Measurements from ENCODE around the gene MAMDC2.
A peak's percentile ranks its signal among the peaks of the same experiment; 100 is the strongest.
"Not testable (repeated sequence)": the region's sequence is repeated elsewhere in the genome, so short reads cannot be mapped to it uniquely, and the experiment has no call there.

The MAMDC2 gene

DNA sequence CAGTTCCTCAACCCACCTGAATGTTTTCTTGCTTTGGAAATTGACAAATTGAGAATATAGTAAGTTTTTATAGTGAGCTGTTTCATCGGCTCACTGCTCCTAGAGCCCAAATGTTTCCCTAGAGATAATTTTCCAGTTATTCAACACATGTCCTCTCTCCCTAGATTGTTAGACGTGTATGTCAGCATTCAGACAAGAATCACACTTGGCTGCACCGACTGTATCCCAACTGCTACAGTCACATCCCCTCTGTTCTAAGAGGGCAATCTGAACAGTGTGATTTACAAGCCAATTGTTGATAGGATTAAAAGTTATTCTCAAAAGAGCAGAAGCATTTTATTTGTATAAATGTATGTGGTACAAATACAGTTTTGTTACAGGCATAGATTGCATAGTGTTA is 93.9 kb downstream of the MAMDC2 start:
- DNase-seq: no peak

DNA sequence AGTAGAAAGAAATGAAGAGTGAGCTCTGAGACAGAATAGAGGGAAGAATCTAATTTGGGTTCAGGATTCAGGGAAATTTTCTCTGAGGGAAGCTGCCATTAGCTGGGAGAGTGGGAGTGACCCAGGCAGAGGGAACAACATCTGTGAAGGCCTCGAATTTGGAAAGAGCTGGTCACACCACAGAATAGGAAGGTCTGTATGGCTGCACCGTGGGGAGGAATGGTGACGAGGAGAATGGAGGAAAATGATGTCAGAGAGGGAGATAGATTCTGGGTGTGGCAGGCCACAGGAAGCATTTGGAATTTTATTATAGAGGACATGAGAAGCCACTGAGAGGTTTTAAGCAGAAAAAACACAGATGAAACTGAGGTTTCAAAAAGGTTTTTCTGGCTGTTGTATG is 98.5 kb downstream of the MAMDC2 start:
- no peak for DNase-seq

DNA sequence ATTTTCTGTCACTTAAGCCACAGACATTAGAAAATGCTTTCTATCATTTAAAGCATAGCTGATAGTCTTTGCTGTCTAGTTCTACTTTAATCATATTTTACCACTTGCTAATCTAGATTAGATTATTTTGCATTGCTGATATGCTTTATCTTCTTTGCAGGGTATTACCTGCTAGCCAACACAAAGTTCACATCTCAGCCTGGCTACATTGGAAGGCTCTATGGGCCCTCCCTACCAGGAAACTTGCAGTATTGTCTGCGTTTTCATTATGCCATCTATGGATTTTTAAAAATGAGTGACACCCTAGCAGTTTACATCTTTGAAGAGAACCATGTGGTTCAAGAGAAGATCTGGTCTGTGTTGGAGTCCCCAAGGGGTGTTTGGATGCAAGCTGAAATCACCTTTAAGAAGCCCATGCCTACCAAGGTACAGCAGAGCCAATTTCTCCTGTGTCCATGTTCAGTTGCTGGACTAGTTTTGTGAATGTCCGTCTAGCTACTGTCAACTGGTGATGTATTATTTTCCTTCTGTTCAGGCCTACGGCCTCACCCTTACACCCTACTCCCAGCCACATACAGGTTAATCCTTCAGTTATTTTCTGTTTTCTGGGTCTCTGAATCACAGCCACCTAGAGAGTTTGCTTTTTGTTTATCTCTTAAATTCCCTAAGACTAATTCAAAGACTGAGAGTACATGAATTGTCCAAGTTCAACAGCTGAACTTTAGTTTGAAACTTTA is 99.9 kb downstream of the MAMDC2 start:
- DNase-seq: no peak

DNA sequence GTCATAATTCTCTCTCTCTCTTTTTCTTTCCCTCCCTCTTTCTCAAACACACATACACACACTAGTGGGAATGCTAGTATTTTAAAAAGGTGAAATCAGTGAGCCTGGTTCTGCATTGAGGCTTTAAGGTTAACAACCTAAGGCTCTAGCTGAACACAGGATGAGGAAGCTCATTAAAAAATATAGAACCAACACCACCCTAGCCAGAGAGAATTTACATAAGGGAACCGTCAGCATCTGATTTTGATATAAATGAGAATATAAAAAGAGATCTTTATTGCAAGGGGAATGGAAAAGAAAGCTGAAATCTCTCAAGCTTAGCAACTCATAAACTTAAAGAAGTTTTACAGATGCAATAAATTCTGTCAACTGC is 100.5 kb downstream of the MAMDC2 start:
- DNase-seq: no peak

DNA sequence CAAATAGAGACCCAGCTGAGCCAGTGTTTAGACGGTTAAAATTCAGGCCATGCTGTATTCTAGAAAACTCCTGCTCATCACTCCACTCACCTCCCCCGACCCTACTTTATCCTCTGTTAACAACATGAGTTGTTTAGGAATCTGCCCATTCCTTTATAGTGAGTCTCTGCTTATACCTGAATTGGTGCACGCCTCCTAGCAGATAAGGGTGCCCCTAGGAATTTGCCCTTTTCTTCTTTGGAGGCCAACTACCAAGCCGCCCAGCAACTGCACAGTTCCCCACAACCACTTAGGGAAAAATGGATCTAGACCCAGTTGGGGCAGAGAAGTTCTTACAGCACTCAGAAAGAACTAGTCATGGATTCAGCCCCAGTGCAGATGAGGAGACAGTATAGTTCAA is 102.3 kb downstream of the MAMDC2 start:
- no peak for DNase-seq

DNA sequence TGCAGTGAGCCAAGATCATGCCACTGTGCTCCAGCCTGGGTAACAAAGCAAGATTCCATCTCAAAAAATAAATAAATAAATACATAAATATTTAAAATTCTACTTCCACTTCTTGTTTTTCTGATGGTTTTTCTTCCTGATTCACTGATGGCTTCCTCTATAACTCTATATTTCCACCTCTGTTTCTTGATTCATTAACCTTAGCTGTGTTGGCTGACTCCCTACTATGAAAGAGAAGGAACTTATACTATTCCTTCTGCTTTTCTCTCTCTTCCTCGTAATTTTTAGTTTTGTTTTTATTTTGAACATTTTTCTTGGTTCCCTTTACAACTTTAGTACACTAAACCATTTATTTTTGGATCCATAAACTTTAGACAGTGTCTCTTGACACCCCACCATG is 103.5 kb downstream of the MAMDC2 start:
- no peak for DNase-seq

DNA sequence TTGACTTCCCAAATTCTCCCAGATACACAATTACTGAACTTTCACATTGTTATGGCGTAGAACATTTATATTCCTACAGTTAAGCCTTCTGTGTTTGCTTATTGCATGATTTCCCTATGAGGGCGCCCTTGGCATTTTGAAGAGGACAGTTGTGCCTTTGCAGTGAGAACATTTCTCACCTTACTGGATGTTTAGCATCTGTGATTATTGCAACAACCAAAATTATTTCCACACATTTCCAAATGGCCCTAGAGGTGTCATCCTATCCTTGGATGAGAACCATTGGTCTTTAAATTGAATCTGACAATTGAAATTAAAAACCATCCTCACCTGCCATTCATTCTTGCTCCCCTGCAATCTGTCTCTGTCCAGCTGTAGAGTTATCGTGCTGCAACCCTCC is 104.0 kb downstream of the MAMDC2 start:
- DNase-seq: peak; percentile 8

DNA sequence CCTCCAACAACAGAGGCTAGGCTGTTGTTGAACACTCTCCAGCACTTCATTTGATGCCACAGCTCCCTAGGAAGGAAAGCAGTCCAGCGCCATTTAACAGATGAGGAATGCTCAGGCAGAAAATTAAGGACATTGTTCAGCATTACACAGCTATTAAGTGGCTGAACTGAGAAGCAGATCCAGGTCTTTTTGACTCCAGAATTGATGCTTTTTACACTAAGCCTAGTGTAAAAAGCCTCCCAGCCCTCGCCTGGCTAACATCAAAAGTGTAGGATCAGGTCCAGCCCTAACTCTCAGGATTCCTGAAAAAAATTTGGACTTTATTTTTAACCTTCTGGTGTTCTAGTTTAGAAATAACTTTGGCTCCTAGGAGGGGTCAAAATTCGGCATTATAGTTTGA is 108.7 kb downstream of the MAMDC2 start:
- no peak for DNase-seq

DNA sequence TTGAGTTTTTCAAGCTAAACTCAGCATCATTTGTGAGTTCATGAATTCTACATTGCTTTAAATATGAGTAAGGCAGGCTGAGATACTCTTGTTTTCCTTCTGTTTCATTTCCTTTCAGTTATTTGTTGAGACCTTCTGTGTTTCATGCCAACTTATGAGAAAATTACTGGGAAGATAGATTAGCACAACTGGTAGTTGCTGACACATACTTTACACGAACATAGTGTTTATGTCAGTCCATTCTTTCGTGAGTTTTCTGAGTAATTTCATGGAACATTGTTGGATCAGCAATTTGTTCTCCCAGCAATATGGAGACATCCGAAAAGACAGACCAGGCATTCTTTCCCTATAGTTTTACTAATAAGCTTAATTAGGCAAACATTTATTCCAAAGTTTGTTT is 113.1 kb downstream of the MAMDC2 start:
- DNase-seq: no peak

DNA sequence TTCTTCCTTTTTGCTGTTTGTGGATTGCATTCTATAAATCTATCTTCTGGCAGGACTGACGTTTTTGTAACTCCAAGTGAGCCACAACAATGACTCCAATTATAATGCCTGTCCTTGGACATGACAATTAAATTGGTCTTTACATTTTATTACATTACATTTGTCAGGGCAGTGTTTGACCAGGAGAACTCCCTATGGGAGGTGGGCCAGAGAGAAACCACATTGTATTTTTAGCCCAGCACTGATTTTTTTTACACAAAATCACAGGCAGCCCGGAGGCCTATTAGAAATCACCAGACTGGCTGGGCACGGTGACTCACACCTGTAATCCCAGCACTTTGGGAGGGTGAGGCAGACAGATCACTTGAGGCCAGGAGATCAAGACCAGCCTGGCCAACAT is 116.0 kb downstream of the MAMDC2 start:
- peak; percentile 5 for DNase-seq

DNA sequence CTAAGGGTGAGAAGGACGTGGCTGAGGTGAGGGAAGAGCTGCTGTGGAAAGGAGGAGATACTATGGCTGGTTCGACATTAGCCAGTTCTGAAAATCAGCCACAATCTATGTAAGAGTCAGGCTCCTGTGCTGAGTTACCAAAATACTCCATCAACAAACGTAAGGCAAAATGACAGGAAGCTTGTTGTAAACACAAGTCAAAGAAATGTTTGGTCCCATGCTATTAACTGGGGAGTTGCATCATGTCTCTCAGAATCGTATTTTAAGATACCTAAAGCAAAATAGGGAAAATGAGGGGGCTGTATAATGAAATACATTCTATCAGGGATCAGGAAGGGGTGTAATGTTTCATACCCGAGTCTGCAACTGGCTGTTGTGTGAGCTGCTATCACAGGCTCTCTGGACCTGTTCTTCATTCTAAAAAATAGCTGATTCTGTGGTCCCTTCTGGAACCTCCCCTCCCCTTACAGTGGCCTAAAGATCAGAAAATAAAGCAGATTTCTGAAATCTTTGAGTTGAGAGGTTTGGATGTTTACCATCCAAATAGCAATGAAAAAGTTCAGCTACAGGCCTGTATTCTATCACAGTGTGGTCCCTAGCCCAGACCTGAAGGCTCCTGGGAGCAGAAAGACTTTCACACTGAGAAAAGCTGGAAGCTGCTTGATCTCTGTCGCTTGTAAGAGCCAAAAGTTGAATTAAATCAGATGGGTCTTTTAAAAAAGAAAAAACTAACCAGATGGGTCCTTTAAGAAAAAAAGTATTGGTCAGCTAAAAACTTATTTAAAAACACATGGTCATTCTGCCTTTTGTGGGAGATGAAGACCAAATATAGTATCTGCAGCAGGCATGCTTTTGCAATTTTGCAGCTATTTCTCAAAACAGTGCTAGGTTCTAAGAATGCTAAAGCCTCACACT is 117.3 kb downstream of the MAMDC2 start:
- no peak for DNase-seq

DNA sequence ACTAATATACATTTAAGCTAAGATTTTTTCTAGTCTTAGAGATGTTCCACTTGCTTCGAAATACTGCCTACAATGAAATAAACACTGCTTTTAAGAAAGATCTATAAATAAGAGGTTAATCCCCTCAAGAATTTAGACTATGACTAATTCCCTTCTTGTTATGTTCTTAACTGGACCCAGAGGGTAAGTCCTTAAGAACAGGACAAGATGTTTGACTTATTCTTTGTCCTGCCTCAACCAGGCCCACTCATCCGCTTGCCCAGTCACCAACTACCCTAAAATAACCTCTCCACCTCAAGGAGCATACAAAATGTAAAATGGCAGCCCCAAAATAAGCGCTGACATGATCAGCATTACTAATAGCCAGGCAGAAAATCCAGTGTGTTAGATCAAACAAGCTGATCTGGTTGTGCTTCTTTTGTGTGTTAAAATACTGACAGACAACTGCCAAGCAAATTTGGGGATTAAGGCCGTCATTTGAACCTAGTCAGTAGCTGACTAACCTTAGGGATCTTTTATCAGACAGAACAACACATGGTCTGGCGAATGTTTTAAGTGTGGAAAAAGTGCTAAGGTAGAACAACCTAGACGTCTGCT is 121.5 kb downstream of the MAMDC2 start:
- DNase-seq: no peak

DNA sequence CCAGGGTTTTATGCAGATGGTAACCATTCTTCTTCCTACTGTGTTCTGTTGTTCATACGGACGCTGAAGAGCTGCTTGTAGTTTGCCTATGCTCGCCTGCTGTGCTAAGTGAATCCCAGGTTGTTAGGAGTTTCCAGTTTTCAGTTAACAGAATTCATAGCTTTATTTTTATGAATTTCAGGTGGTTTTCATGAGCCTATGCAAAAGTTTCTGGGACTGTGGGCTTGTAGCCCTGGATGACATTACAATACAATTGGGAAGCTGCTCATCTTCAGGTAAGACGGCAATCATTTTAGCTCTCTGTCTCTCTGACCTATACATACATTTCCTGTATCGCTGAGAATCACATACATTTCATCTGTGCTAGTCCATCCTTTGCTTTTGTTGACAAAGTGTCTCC is 124.9 kb downstream of the MAMDC2 start:
- DNase-seq: peak; percentile 46

DNA sequence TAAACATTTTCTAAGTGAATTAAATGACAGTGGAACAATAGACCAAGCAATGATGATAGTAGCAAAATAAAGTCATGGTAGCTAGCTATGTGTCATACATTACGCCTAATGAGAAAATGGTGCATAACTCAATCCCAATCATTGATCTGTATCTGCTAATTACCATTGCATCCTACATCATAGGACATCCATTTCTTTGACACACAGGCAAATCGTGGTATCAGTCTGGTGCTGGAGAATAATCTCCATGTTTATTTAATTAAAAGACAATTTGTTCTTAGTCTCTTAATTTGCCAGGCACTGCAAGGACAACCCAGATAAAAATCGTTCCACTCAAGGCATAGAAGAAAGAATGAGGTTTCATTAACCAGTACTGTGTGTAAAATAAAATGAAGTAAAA is 125.6 kb downstream of the MAMDC2 start:
- no peak for DNase-seq

DNA sequence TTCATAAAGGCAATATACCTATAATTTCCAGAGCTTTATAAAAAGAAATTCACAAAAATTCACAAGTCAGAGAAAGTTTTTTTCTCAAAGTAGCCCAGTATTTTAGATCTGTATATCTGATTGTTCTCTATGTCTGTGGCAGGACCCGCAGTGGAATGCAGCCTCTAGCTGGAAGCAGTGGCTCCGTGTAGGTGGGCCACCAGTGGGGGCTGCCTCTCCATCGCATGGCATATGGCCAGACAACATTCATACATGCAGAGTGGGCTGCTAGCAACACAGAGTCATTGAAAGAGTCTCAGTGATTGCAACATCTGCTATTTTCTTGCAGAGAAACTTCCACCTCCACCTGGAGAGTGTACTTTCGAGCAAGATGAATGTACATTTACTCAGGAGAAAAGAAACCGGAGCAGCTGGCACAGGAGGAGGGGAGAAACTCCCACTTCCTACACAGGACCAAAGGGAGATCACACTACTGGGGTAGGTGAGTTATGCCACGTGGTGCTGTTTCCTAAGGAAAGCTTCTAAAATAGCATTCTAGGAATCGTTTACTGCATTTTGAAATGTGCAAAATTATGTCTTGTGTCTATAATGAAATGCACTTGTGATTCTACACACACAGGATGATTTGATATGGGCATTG is 126.6 kb downstream of the MAMDC2 start:
- DNase-seq: peak; percentile 9

DNA sequence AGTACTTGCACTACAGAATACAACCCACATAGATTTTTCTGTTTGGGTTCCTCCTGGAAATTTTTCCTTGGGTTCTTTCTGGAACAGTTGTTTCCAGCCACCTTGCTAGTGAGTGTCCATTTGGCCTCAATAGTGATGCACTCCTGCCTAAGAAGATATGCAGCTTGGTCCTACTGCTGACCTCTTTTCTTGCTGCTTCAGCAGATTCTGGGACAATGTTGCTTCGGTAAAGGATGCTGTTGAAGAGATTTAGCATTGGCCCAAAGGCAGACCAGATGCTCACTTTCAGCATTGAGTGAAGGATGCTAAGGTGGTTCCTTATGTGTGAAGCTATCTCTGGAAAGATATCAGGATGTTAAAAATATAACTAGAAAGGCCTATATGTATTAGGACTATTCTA is 128.9 kb downstream of the MAMDC2 start:
- DNase-seq: no peak

DNA sequence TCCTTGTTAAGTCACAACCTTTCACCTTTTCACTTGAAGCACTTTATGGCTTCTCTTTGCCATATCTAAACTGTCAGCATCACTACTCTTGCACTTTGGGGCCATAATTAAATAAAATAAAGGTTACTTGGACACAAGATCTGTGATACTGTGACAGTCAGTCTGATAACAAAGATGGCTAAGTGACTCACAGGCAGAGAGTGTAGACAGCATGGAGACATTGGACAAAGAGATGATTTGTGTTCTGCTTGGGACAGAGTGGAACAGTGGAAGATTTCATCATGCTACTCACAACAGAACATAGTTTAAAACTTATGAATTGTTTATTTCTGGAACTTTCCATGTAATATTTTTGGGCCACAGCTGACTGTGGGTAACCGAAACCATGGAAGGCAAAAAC is 133.5 kb downstream of the MAMDC2 start:
- DNase-seq: no peak

DNA sequence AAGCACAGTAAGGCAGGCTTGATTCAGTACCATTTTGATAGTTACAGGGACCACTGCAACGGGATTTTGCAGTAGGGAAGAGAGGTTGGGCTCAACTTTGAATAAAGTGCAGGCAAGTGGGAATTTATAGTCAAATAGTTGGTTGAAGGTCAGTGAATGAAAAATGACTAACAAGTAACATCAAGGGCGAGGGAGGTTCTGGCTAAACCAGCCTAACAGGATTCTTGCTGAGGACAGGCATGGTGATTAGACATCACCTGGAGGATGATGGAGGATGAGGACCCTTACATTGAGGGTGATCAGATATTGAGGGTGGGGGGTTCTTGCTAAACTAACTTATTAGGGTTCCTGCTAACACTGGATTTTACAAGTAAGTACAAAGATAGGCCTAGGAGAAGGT is 149.1 kb downstream of the MAMDC2 start:
- DNase-seq: no peak

DNA sequence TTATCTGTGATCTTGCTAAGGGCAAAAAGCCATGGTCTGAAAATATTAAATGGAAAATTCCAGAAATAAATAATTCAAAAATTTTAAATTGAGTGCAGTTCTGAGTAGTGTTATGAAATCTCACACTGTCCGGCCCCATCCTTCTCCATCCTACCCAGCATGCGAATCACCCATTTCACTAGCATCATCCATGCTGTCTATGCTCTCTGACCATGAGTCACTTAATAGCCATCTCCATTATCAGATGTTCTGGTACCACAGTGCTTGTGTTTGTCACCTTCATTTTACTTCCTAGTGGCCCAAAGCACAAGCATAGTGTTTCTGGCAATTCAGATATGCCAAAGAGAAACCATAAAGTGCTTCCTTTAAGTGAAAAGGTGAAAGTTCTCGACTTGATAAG is 151.8 kb downstream of the MAMDC2 start:
- DNase-seq: no peak

DNA sequence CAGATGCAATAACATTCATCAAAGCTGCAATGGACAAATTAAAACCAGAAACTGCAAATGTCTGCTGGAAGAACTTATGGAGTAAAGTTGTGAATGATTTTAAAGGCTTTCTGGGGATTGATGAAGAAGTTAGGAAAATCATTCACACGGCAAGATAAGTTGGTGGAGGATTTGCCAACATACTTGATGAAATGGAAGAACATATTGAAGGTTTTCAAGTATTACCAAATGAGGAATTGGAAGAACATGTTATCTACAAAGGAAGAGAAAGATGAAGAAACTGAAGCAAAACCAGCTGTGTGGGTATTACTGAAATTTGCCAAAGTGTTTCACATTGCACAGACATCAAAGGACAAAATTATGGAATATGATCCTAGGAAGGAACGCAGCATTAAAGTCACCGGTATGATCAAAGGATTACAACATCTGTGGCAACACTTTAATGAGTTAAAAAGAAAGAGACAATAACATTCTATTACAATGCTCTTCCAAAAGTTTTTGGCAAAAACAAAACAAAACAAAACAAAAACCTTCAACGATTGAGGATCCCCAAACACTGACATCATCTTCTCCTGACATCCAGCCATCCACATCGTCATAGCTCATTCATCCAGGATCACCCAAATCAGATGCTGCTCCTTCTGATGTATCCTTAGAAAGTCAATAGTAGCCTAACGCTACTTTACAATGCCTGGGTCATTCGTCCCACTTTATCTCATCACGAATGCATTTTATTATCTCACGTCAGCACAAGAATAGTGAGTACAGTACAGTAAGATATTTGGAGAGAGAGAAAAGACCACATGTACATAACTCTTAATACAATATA is 153.8 kb downstream of the MAMDC2 start:
- no peak for DNase-seq

DNA sequence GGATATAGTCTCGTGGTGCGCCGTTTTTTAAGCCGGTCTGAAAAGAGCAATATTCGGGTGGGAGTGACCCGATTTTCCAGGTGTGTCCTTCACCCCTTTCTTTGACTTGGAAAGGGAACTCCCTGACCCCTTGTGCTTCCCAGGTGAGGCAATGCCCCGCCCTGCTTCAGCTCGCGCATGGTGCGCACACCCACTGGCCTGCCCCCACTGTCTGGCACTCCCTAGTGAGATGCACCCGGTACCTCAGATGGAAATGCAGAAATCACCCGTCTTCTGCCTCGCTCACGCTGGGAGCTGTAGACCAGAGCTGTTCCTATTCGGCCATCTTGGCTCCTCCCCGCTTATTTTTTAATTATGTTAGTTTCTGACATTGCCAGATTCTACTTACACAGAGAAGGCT is 161.1 kb downstream of the MAMDC2 start:
- not testable (repeated sequence) for DNase-seq

DNA sequence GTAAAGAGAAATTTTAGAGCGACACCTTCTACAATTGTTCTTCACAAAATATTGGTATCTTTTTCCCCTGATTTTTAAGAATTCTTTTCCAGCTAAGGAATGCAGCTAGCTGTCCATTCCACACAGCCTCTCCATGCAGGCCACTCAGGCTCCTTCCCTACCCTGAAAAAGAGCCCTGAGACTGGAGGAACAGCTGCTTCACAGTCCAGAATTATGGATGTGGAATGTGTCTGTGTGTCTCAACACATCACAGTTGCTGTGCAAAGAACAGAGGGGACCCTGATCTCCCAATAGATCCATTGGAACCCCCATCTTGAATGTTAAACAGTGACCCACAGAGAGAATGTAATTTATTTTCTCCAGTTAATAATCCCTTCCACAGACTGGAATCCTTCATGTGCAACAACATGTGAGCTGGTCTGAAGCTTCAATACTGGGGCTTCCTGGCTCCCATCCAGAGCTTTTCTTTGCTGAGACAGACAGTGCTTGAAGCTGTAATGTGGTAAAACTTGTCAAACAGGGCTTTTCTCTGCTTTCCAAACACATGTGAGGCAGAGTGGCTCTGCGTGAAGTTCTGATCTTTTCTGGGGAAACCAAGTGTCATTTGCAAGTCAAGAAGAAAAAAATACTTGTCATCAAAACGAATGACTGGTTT is 161.8 kb downstream of the MAMDC2 start:
- DNase-seq: no peak

Data from NCI-H146 (cell line).